Kidney (tissue), 14 donors: ENCODE measurements around the gene MAPKAPK2. TPM values are rescaled to one million over a fixed set of nuclear protein-coding genes. Genes with fewer than 3 reads are reported as not detected.

Source experiments
- DNase-seq, 5 donors: peaks; one replicate each; pipeline ENCODE4 v3.0.0-alpha.2; 2013 to 2020
- FAIRE-seq: peaks from 2 replicates; lab custom pipeline; 2012; peaks lifted over from hg19 to GRCh38; lab: Jason Lieb, UNC
- H3K27ac ChIP-seq, 2 donors: one replicate each; pipeline ENCODE4 v1.7.0; 2013; ENCODE audit warnings: low read depth in 2 of 2, low read length in 2 of 2, inconsistent platforms in 1 of 2
- H3K27me3 ChIP-seq: one replicate; pipeline ENCODE4 v1.7.1; 2013; ENCODE audit warnings: low read length, inconsistent platforms; ENCODE audit not compliant: control insufficient read depth, insufficient read depth
- H3K36me3 ChIP-seq, 3 donors: one replicate each; pipeline versions ENCODE4 v1.7.0 to v1.7.1; 2013; ENCODE audit warnings: low read length in 3 of 3, control low read depth in 1 of 3, inconsistent platforms in 1 of 3; ENCODE audit not compliant: insufficient read depth in 3 of 3, control insufficient read depth in 2 of 3
- H3K4me1 ChIP-seq, 3 donors: one replicate each; pipeline versions ENCODE4 v1.7.0 to v1.7.1; 2013; ENCODE audit warnings: low read length in 3 of 3, inconsistent platforms in 1 of 3, low read depth in 1 of 3; ENCODE audit not compliant: control insufficient read depth in 2 of 3, insufficient read depth in 2 of 3
- H3K4me3 ChIP-seq, 3 donors: one replicate each; pipeline versions ENCODE4 v1.7.0 to v1.8.1; 2013; ENCODE audit warnings: low read length in 3 of 3, control low read depth in 1 of 3, inconsistent platforms in 1 of 3
- H3K9ac ChIP-seq, 3 donors: one replicate each; pipeline versions ENCODE4 v1.7.0 to v1.7.1; 2013; ENCODE audit warnings: low read length in 3 of 3, control low read depth in 1 of 3, inconsistent platforms in 1 of 3
- H3K9me3 ChIP-seq, 3 donors: one replicate each; pipeline versions ENCODE4 v1.7.0 to v1.7.1; 2013; ENCODE audit warnings: low read length in 3 of 3, control low read depth in 1 of 3, inconsistent platforms in 1 of 3; ENCODE audit not compliant: control insufficient read depth in 2 of 3, insufficient read depth in 1 of 3
- CTCF ChIP-seq: IDR thresholded peaks from 3 replicates; pipeline ENCODE4 v1.5.1; 2012; ENCODE audit warnings: mild to moderate bottlenecking, moderate library complexity, borderline replicate concordance; ENCODE audit not compliant: insufficient read depth; ENCODE audit errors: extremely low read depth
- intact Hi-C: fragments of 100-400 bp; cut with DNase I; formaldehyde crosslinking; loops from one replicate; pipeline ENCODE4 v1.11.1; 2022
- polyA plus RNA-seq: library from polyadenylated mRNA; stranded (reverse); fragments of 350-450 nt; fragmentation: Illumina TruSeq; extraction: RNeasy Lipid Tissue Mini Kit (QIAGEN cat#74804); gene quantifications from one replicate; pipeline ENCODE4 v1.2.3, GENCODE V29; 2014; ENCODE audit warnings: low read depth, low replicate concordance; ENCODE audit not compliant: insufficient read depth
- total RNA-seq: library from RNA; stranded (reverse); fragmentation: NEBNext Ultra II Directional; extraction: Animal tissue kit (Norgen Biotek cat#: 25700); gene quantifications from one replicate; pipeline ENCODE4 v1.2.1, GENCODE V29; 2021
- donor health status: control.
- donor health status: control.
- donor health status: control.
- donor health status: control.
- donor health status: control.
- donor health status: DM: yes; HTN: yes; CAD: no.
- donor health status: Normal renal cell carcinoma (clear cell type).

The MAPKAPK2 gene
- total and polyA plus RNA-seq, 2 donors from 2014 or later, result 84.5 to 113 TPM

GRCh38 chr1:206770531-206771337 is 86.0 kb downstream of the MAPKAPK2 start, which contains the start of gene IL19:
IL19 (plus strand) TSS chr1:206770773; CDS start chr1:206836663, 65,890 bp downstream.
- no peak within 1 kb of the TSS for H3K9ac ChIP-seq
- intact Hi-C loops, result no loop called here
- peaks cover 0 to 2% (median 0%) of the 10 kb centered on the region in 3 donors for H3K4me1 ChIP-seq
- DNase-seq (peak in 2 of 5 donors; percentile 21 to 43), FAIRE-seq (no peak)
- no peaks in the 10 kb centered on the region for H3K9me3 ChIP-seq
- no peak within 1 kb of the TSS for H3K4me3 ChIP-seq
- no peaks in the 10 kb centered on the region for H3K36me3 ChIP-seq
- H3K27me3 ChIP-seq, result no peaks in the 10 kb centered on the region
- no peak for TF ChIP-seq CTCF
- no peak within 1 kb of the TSS for H3K27ac ChIP-seq

GRCh38 chr1:206771338-206771692 is 86.6 kb downstream of the MAPKAPK2 start:
- TF ChIP-seq CTCF, result no peak
- H3K4me1 ChIP-seq, result peaks cover 0 to 2% (median 0%) of the 10 kb centered on the region in 3 donors
- H3K27me3 ChIP-seq, result no peaks in the 10 kb centered on the region
- H3K36me3 ChIP-seq, result no peaks in the 10 kb centered on the region
- no peak overlapping the region for H3K27ac ChIP-seq
- H3K9me3 ChIP-seq, result no peaks in the 10 kb centered on the region
- intact Hi-C loops, result no loop called here
- no peak overlapping the region for H3K9ac ChIP-seq
- no peak overlapping the region for H3K4me3 ChIP-seq
- FAIRE-seq, result no peak
- DNase-seq, result no peak

GRCh38 chr1:206772243-206772937 is 87.7 kb downstream of the MAPKAPK2 start, which contains the start of gene IL10:
IL10 (minus strand) TSS chr1:206772494; CDS start chr1:206772435, 59 bp downstream.
- Histone ChIP-seq H3K27ac (no peak within 1 kb of the TSS), H3K27me3 (no peaks in the 10 kb centered on the region), H3K9ac (no peak within 1 kb of the TSS), H3K9me3 (no peaks in the 10 kb centered on the region), H3K36me3 (no peaks in the 10 kb centered on the region), H3K4me3 (no peak within 1 kb of the TSS), H3K4me1 (peaks cover 0 to 2% (median 0%) of the 10 kb centered on the region in 3 donors)
- no peak for TF ChIP-seq CTCF
- DNase-seq (no peak), FAIRE-seq (no peak)
- intact Hi-C loops, result no loop called here
